SW 1271 (cell line): ENCODE results near the gene ABHD16A.

Experiments
- DNase-seq, 2 experiments: peaks; one replicate each; lab custom pipeline; 2025; lab: John Stamatoyannopoulos, UW

ABHD16A gene

DNA sequence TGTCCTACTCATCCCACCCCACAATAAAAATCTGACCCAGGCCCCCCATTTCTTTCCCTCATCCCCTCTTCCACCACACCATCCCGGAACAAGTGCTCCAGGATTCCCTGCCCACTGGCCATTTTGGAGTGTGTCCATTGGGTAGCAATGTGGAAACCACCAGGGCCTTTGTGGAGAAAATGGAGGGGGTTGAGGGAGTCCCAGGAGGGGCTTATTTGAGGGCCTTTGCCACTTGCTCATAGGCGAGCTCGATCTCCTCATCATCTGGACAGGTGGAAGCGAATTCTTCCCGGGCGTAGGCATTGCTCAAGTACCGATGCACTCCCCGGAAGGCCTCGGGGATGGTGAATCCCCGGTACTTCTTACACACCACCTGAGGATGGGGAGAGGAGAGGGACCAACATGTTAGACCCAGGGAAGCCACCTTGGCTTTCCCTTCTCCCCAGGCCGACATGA, 27.5 kb upstream of the ABHD16A start:
- DNase-seq = no peak

DNA sequence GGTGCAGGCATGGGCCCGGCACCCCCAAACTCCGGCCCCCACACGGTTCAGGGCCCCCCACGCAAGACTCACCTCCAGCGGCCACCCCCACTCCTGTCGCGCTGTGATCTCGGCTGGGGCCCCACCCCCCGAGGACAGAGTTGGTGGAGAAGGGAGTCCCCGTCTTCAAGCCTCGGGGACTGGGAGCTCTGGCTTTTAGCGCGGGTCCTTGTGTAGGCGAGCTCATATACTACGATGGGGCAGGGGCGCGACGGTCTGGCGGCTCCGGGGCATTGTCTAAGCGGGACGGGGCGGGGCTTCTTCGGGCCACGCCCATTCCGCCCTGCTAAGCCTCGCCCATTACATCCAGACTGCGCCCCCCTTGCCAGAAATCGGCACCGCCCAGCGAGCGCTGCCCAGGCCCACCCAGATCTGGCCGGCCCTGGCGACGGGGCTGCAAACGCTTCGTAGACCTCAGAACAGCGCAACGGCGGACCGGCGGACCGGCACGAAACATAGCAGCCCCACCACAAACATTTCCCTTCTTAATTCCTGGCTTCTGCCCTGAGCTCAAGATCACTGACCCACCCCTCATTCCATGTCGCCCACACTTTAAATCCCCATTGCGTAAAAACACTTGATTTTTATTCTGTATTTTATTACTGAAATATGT, 27.0 kb upstream of the ABHD16A start:
- DNase-seq = peak; percentile 79 to 86

DNA sequence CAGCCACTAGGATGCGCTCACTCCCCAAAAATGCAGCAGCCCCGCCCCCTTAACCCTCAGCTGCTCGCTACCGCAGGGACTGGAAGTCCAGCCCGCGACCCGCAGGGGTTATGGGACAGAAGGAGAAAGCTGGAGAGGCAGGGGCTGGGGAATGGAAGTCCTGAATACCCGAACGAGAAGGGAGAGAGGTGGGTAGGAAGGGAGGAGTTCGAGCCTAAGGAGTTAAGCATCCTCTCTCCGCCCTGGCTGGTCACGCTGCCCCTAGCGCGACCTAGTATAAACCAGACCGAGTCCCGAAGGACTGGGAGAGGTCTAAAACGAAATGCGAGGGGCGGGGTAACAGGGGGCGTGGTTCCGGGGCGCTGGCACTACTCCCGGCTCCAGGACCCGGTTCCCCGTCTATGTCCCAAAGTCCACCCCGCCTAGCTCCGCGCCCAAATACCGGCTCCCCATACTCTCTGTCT, 26.4 kb upstream of the ABHD16A start:
- peak; percentile 84 to 93 for DNase-seq

DNA sequence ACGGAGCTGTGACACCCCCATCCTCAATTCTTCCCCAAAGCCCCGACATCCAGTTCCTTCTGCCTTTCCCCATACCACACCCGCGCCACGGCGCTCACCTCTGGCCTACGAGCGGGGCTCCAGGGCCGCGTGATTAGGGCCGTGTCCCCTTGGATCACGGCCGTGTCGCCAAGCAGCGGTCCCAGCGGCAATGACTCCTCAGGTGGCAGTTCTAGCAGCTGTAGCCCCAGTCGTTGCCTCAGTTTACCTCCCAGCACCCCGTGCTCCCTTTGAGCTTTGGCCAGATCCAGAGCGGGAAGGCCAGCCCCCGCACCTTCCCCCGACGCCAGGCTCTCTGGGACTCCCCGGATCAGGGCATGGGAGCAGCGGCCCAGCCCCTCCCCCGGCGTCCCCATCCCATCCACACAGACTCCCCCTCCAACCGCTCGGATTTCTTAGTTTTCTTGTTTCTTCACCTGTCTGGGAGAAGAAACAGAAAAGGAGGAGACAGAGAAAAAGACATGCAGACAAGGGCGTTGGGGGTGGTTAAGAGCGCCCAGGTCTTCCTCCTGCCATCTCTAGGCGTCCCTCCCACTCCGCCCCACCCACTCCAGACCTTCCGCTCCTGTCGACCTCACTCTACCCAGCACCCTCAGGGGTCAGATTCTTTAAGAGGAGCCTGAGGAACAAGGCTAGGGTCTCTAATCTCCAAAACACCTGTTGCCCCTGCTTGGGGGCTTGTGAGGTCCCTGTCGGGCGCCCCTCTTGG, 25.8 kb upstream of the ABHD16A start, which contains the start of gene DDAH2:
TSS of gene DDAH2 (minus strand) at position 533 of the 748 bp plus-strand sequence. CDS start at position 395, 138 bp downstream.
- DNase-seq = no peak

GRCh38 chr6:31727717-31728671, 24.9 kb upstream of the ABHD16A start:
- no peak for DNase-seq

DNA sequence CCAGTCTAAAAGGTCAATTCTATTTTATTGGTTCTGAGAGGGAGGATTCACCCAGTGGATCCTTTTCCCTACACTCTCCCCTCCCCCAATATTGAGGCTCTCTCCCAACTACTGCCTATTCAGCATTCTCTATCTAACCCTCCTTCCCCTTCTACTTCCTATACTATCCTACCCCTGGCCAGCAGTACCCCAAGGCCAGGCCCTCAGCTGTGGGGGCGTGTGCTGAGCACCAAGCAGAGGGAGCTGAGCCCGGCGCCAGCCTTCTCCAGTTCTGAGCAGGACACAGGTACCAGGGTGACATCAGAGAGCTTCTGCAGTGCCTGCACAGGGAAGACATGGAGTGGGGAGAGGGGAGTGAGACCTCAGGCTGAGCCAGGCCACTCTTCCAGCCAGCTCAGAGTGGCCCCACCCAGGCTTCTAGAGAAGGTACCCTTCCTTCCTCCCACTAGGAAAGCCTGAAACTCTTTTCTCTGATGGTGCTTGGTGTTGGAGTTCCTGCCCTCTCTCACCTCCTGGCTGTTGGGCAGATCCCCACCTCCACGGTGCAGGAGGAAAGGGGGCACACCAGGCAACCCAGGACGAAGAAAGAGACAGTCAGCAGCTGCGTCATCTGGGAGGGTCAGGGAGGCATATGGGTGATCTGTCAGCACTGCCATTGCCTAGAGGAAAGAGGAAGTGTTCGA, 24.1 kb upstream of the ABHD16A start:
- DNase-seq = no peak

DNA sequence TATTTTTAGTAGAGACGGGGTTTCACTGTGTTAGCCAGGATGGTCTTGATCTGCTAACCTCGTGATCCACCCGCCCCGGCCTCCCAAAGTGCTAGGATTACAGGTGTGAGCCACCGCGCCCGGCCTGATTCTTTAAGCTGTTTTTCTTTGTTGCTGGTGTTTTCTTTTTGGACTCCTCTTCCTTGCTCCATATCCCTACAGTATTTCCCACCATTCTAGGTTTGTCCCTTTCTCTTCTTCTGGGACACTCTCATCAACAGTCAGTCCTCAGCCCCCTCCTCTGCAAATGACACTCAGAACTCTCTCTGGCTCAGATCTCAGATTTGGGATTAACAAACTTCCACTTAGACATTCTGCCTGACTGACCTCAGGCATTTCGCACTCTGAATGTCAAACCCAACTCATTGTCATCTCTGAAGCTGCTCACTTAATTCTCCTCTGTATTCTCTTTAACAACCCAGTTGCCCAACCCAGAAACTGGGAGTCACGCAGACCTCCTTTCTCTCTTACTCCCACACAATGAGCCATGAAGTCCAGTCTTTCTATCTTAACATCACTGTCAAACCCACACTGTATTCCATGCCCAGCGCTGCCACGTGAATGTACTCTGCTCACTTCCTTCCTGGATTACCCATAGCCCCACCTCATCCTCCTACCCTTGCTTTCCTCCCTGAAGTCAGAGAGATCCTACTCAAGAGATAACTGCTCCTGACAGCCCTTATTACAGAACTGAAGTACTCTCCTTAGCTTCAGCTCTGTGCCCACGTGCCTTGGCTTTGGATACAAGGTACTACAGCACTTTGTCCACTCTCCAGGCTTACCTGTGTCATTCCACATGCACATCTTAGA, 22.6 kb upstream of the ABHD16A start:
- no peak for DNase-seq

GRCh38 chr6:31723980-31724691, 21.0 kb upstream of the ABHD16A start:
- no peak for DNase-seq

DNA sequence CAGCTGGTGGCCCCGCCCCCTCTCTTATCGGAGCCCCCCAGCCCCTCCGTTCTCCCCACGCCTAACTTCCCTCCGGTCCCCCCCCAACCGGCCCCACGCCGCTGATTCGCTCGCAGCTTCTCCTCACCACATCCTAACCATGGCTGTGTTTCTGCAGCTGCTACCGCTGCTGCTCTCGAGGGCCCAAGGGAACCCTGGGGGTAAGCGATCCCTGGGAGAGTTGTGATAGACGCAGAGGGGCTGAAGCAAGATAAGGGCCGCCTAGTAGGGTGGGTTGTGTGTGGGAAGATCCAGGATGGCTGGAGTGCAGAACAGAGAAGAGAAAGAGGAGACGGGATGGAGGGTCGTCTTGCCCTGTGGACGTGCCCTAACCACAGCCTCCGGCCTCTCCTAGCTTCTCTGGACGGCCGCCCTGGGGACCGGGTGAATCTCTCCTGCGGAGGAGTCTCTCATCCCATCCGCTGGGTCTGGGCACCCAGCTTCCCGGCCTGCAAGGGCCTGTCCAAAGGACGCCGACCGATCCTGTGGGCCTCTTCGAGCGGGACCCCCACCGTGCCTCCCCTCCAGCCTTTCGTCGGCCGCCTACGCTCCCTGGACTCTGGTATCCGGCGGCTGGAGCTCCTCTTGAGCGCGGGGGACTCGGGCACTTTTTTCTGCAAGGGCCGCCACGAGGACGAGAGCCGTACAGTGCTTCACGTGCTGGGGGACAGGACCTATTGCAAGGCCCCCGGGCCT, 20.3 kb upstream of the ABHD16A start, which contains the start of gene MPIG6B:
TSS of gene MPIG6B (plus strand) at position 129 of the 735 bp plus-strand sequence. CDS start at position 140, 11 bp downstream.
- DNase-seq = no peak

GRCh38 chr6:31722173-31722572, 19.0 kb upstream of the ABHD16A start:
- no peak for DNase-seq

GRCh38 chr6:31721351-31722020, 18.4 kb upstream of the ABHD16A start, which contains the start of gene LY6G6C:
Gene LY6G6C (minus strand): TSS chr6:31721746. CDS start chr6:31721679, 67 bp downstream.
- DNase-seq = no peak

GRCh38 chr6:31720196-31720770, 17.2 kb upstream of the ABHD16A start:
- DNase-seq = no peak

DNA sequence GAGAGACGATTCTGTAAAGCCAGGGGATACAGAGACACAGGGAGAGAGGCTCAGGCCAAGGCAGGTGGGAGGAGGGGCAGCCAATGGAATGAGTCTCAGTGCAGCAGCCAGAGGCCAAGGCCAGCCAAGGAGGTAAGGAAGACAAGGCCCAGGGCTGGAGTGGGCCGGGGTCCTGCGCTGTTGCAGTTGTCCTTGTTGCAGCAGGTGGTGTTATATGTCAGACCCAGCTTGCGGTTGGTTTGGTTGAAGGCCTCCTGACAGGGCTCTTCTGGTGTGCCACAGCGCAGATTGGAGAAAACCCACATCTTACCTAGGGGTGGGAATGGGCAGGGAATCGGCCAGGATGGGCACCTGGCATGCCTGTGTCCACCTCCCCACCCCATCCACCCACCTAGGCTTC, 15.9 kb upstream of the ABHD16A start:
- no peak for DNase-seq

- DNase-seq = no peak
Observed at GRCh38 chr6:31718265-31718664, 15.1 kb upstream of the ABHD16A start.

DNA sequence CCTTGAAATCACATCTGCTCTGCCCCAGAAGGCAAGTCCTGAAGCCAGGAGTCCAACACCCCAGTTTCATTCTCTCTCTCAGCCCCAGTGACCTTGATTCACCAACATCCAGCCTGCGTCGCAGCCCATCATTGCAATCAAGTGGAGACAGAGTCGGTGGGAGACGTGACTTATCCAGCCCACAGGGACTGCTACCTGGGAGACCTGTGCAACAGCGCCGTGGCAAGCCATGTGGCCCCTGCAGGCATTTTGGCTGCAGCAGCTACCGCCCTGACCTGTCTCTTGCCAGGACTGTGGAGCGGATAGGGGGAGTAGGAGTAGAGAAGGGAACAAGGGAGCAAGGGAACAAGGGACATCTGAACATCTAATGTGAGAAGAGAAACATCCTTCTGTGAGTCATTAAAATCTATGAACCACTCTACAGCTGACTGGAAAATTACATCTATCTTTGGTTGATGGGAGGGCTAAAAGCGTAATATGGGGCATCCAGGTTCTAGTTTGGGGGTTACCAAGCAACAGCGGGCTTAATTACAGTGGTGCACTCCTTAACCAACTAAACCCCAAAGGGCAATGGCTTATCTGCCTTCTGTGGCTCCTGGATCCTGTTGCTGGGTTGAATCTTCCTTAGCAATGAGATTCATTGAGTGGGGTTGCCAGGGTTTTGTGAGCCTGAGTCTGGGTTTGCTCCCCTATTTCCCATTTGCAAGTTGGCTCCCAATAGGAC, 14.5 kb upstream of the ABHD16A start:
- no peak for DNase-seq

GRCh38 chr6:31715022-31715958, 12.2 kb upstream of the ABHD16A start, which contains the start of gene LY6G6D:
Gene LY6G6D (plus strand): TSS chr6:31715348. CDS start chr6:31715356, 8 bp downstream.
- DNase-seq = no peak
